Tibial nerve (tissue), 4 donors: ENCODE data around the gene BTBD8. TPM values are rescaled to one million over a fixed set of nuclear protein-coding genes. Genes with fewer than 3 reads are reported as not detected.

Experiments used
- DNase-seq, 2 donors: peaks; one replicate each; pipeline ENCODE4 v3.0.0-alpha.2; 2019; ENCODE audit warnings: low spot score in 2 of 2
- H3K27ac ChIP-seq, 4 donors: fragments of 200-600 bp; sonication (generic) in 3 of 4; one replicate each; pipeline ENCODE4 v1.5.1; 2017 to 2019; ENCODE audit warnings: mild to moderate bottlenecking in 1 of 4
- H3K27me3 ChIP-seq, 2 donors: fragments of 200-600 bp; sonication (generic) in 1 of 2; one replicate each; pipeline versions ENCODE4 v1.5.1 to v1.6.0; 2017 to 2019
- H3K36me3 ChIP-seq, 3 donors: fragments of 200-600 bp; sonication (generic); one replicate each; pipeline ENCODE4 v1.5.1; 2018 to 2019
- H3K4me1 ChIP-seq, 4 donors: fragments of 200-600 bp; sonication (generic) in 3 of 4; one replicate each; pipeline ENCODE4 v1.5.1; 2017 to 2019
- H3K4me3 ChIP-seq, 4 donors: fragments of 200-600 bp; sonication (generic) in 3 of 4; one replicate each; pipeline ENCODE4 v1.5.1; 2017 to 2019; ENCODE audit warnings: mild to moderate bottlenecking in 1 of 4, moderate library complexity in 1 of 4
- H3K9me3 ChIP-seq, 4 donors: fragments of 200-600 bp; sonication (generic) in 3 of 4; one replicate each; pipeline ENCODE4 v1.5.1; 2017 to 2019
- EP300 ChIP-seq, 2 donors: sonication (generic); formaldehyde crosslinking; IDR thresholded peaks; one replicate each; pipeline ENCODE4 v1.6.1; 2017; ENCODE audit warnings: antibody characterized with exemption in 2 of 2, mild to moderate bottlenecking in 1 of 2
- POLR2A ChIP-seq, 2 donors: fragments of 450-650 bp; IDR thresholded peaks; one replicate each; pipeline ENCODE4 v1.6.1; 2017; ENCODE audit warnings: antibody characterized with exemption in 2 of 2, mild to moderate bottlenecking in 2 of 2, moderate library complexity in 2 of 2
- WGBS, 2 donors: methylation state at CpG; one replicate each; pipeline ENCODE4 v1.1.5; 2018; 5-methylcytosine and 5-hydroxymethylcytosine counted together
- total RNA-seq, 4 donors: library from RNA; depleted of rRNA; stranded (reverse); fragments of >200 nt; gene quantifications; one replicate each; pipeline ENCODE4 v1.1.0, GENCODE V29; 2016
- TF ChIP-seq, protein P1 (sequence below), 5 experiments: fragments of 200-600 bp in 3 of 5; fragments of 450-650 bp in 2 of 5; sonication (generic) in 3 of 5; IDR thresholded peaks; one replicate each; pipeline ENCODE4 v1.5.1; 2016 to 2019; ENCODE audit warnings: antibody characterized with exemption in 5 of 5, mild to moderate bottlenecking in 3 of 5, moderate library complexity in 2 of 5

Gene BTBD8
- 10 to 100 TPM in 2 of 4 donors, 1 to 10 TPM in 2; 7.8 to 19.0 (median 14.4) TPM for total RNA-seq

- DNase-seq = peak; percentile 54 to 76
- H3K36me3 ChIP-seq = peaks cover 0 to 8% (median 0%) of the 10 kb centered on the region in 3 donors
- H3K27ac ChIP-seq = peak within 1 kb of the TSS; percentile 56 to 92 (median 78)
- peak within 1 kb of the TSS; percentile 49 to 91 (median 74) for H3K4me3 ChIP-seq
- TF ChIP-seq POLR2A (IDR thresholded peaks at IDR 0.05) = peak in 1 of 2 donors; percentile 43
- TF ChIP-seq, protein P1, sequence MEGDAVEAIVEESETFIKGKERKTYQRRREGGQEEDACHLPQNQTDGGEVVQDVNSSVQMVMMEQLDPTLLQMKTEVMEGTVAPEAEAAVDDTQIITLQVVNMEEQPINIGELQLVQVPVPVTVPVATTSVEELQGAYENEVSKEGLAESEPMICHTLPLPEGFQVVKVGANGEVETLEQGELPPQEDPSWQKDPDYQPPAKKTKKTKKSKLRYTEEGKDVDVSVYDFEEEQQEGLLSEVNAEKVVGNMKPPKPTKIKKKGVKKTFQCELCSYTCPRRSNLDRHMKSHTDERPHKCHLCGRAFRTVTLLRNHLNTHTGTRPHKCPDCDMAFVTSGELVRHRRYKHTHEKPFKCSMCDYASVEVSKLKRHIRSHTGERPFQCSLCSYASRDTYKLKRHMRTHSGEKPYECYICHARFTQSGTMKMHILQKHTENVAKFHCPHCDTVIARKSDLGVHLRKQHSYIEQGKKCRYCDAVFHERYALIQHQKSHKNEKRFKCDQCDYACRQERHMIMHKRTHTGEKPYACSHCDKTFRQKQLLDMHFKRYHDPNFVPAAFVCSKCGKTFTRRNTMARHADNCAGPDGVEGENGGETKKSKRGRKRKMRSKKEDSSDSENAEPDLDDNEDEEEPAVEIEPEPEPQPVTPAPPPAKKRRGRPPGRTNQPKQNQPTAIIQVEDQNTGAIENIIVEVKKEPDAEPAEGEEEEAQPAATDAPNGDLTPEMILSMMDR (IDR thresholded peaks at IDR 0.05) = peak in 1 of 5 experiments; percentile 40
- peak; percentile 48 to 77 for TF ChIP-seq EP300 (IDR thresholded peaks at IDR 0.05)
- H3K27me3 ChIP-seq = no peaks in the 10 kb centered on the region
- 1% methylated on average over 46 to 55 of the region's 55 CpGs for WGBS, 2 donors
- H3K9me3 ChIP-seq = peaks cover 0 to 9% (median under 1%) of the 10 kb centered on the region in 4 donors
- H3K4me1 ChIP-seq = peaks cover 0 to 24% (median 0%) of the 10 kb centered on the region in 4 donors
Measured at GRCh38 chr1:92080128-92080985, at the start of gene BTBD8. Gene BTBD8, plus strand, starts transcription at chr1:92080345. Its CDS starts 227 bp downstream, at chr1:92080572.

GRCh38 chr1:92030656-92031107 is 49.5 kb upstream of the BTBD8 start:
- Histone ChIP-seq H3K27ac (no peak overlapping the region), H3K9me3 (peaks cover 0 to 6% (median 0%) of the 10 kb centered on the region in 4 donors), H3K4me1 (peaks cover 0 to 16% (median 0%) of the 10 kb centered on the region in 4 donors), H3K4me3 (peak overlapping the region in 1 of 4 donors; percentile 63), H3K27me3 (peaks cover 0 to 11% of the 10 kb centered on the region in 2 donors), H3K36me3 (no peaks in the 10 kb centered on the region)
- no peak for DNase-seq
- WGBS, 2 donors = 39 to 41% methylated on average over 4 of the region's 4 CpGs
- TF ChIP-seq POLR2A (IDR thresholded peaks at IDR 0.05) = no peak

DNA sequence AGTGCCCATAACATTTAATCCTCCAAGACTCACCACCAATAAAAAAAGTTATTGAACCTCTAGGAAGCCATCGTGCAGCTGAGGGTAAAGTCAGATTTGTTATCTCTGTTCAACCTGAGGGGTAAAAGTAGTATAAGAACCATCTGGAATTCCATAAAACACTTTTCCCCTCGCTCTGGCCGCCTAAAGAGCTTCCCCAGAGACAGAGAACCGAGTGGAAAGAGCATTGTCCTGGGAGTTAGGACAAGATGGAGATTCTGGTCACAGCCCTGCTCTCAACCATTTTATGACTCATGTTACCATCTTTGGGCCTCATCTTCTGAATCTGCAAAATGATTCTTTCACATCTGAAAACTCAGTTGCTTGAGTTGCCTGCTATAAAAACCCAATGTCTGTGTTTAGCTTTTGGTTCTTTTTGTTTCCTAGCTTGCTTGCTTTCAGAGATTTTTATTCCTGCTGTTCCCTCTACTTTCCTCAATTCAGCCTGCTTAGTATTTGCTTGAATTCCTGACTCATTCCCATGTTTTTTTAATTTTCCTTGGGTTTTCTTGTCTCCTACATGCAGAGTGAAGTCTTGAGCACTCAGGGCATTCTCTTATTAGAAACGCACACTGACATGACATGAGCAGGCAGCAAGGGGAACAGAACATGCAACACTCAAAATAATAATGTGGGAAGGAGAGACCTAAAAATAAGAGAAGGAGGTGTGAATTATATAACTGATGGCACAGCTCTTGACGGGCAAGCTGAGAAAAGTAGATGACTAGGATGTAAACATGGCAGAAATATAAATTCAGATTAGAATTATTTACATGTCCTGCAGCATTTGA is 48.6 kb upstream of the BTBD8 start:
- H3K27ac ChIP-seq = no peak overlapping the region
- H3K4me1 ChIP-seq = peaks cover 0 to 16% (median 0%) of the 10 kb centered on the region in 4 donors
- H3K27me3 ChIP-seq = peaks cover 0 to 11% of the 10 kb centered on the region in 2 donors
- TF ChIP-seq, protein P1 (IDR thresholded peaks at IDR 0.05) = no peak
- TF ChIP-seq POLR2A (IDR thresholded peaks at IDR 0.05) = no peak
- no peak for TF ChIP-seq EP300 (IDR thresholded peaks at IDR 0.05)
- H3K4me3 ChIP-seq = no peak overlapping the region
- 80 to 82% methylated on average over 6 of the region's 6 CpGs for WGBS, 2 donors
- no peaks in the 10 kb centered on the region for H3K36me3 ChIP-seq
- no peak for DNase-seq
- no peaks in the 10 kb centered on the region for H3K9me3 ChIP-seq

- no peaks in the 10 kb centered on the region for H3K4me1 ChIP-seq
- DNase-seq = no peak
- H3K9me3 ChIP-seq = no peaks in the 10 kb centered on the region
- WGBS, 2 donors = 58 to 64% methylated on average over 6 of the region's 6 CpGs
- H3K27ac ChIP-seq = no peak overlapping the region
- H3K4me3 ChIP-seq = no peak overlapping the region
- no peaks in the 10 kb centered on the region for H3K27me3 ChIP-seq
- TF ChIP-seq POLR2A (IDR thresholded peaks at IDR 0.05) (no peak), EP300 (IDR thresholded peaks at IDR 0.05) (no peak)
- TF ChIP-seq, protein P1 (IDR thresholded peaks at IDR 0.05) = no peak
- H3K36me3 ChIP-seq = no peaks in the 10 kb centered on the region
Measured at GRCh38 chr1:92037400-92037799, 42.7 kb upstream of the BTBD8 start.

GRCh38 chr1:92038695-92039346 is 41.3 kb upstream of the BTBD8 start:
- TF ChIP-seq EP300 (IDR thresholded peaks at IDR 0.05) = no peak
- TF ChIP-seq POLR2A (IDR thresholded peaks at IDR 0.05) = no peak
- no peaks in the 10 kb centered on the region for H3K4me1 ChIP-seq
- no peak overlapping the region for H3K27ac ChIP-seq
- H3K36me3 ChIP-seq = no peaks in the 10 kb centered on the region
- no peaks in the 10 kb centered on the region for H3K27me3 ChIP-seq
- no peak for DNase-seq
- no peak overlapping the region for H3K4me3 ChIP-seq
- 85 to 88% methylated on average over 2 of the region's 2 CpGs for WGBS, 2 donors
- no peaks in the 10 kb centered on the region for H3K9me3 ChIP-seq
